ENCODE data around the gene CD81. TPM values are rescaled to one million over a fixed set of nuclear protein-coding genes. Genes with fewer than 3 reads are reported as not detected.

The CD81 gene
- total RNA-seq, 1 experiment from 2014 or later, result 183 TPM

- TF ChIP-seq, protein P1, sequence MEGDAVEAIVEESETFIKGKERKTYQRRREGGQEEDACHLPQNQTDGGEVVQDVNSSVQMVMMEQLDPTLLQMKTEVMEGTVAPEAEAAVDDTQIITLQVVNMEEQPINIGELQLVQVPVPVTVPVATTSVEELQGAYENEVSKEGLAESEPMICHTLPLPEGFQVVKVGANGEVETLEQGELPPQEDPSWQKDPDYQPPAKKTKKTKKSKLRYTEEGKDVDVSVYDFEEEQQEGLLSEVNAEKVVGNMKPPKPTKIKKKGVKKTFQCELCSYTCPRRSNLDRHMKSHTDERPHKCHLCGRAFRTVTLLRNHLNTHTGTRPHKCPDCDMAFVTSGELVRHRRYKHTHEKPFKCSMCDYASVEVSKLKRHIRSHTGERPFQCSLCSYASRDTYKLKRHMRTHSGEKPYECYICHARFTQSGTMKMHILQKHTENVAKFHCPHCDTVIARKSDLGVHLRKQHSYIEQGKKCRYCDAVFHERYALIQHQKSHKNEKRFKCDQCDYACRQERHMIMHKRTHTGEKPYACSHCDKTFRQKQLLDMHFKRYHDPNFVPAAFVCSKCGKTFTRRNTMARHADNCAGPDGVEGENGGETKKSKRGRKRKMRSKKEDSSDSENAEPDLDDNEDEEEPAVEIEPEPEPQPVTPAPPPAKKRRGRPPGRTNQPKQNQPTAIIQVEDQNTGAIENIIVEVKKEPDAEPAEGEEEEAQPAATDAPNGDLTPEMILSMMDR (IDR thresholded peaks at IDR 0.05; ENCODE audit: unreplicated experiment), result no peak
- CTCF ChIA-PET, result no interaction called here
- H3K27ac Mint-ChIP-seq (ENCODE audit: low read depth, unreplicated experiment), result no peak overlapping the region
- H3K9me3 Mint-ChIP-seq (ENCODE audit: unreplicated experiment), result no peaks in the 10 kb centered on the region
- intact Hi-C loops (cut with micrococcal nuclease), result no loop called here
- POLR2A ChIA-PET, result no interaction called here
- peaks cover 22% of the 10 kb centered on the region for H3K27me3 Mint-ChIP-seq (ENCODE audit: insufficient read depth, unreplicated experiment)
- no TSS peak for BruUV-seq (replicated peaks)
- H3K4me3 Mint-ChIP-seq (ENCODE audit: unreplicated experiment), result no peak overlapping the region
- H3K4me1 Mint-ChIP-seq (ENCODE audit: insufficient read depth, unreplicated experiment), result no peaks in the 10 kb centered on the region
- DNase-seq (ENCODE audit: unreplicated experiment), result no peak
- no peaks in the 10 kb centered on the region for H3K36me3 Mint-ChIP-seq (ENCODE audit: insufficient read depth, unreplicated experiment)
Observed at GRCh38 chr11:2446590-2447252, 69.6 kb downstream of the CD81 start.

Other genes with a start within 250 kb of the CD81 start
- gene IGF2, start 237.9 kb upstream of the CD81 start, total RNA-seq (2022), result 0.29 and 0.35 TPM in 2 replicates
- not detected in 2 replicates for gene INS, start 216.1 kb upstream of the CD81 start, total RNA-seq (2022)
- gene TH, start 205.5 kb upstream of the CD81 start, total RNA-seq (2022), result 0.20 and 1.1 TPM in 2 replicates
- gene ASCL2, start 106.7 kb upstream of the CD81 start, total RNA-seq (2022), result not detected in 2 replicates
- not detected in 2 replicates for gene C11orf21, start 75.4 kb upstream of the CD81 start, total RNA-seq (2022)
- gene TSPAN32, start 75.3 kb upstream of the CD81 start, total RNA-seq (2022), result not detected in 2 replicates
- 69.9 and 70.3 TPM in 2 replicates for gene TSSC4, start 23.4 kb downstream of the CD81 start, total RNA-seq (2022)
- gene TRPM5, start 67.2 kb downstream of the CD81 start, total RNA-seq (2022), result not detected in 2 replicates
- not detected in 2 replicates for gene KCNQ1, start 67.7 kb downstream of the CD81 start, total RNA-seq (2022)